ENCODE data around the gene RPL15.

- TF ChIP-seq, protein P1, sequence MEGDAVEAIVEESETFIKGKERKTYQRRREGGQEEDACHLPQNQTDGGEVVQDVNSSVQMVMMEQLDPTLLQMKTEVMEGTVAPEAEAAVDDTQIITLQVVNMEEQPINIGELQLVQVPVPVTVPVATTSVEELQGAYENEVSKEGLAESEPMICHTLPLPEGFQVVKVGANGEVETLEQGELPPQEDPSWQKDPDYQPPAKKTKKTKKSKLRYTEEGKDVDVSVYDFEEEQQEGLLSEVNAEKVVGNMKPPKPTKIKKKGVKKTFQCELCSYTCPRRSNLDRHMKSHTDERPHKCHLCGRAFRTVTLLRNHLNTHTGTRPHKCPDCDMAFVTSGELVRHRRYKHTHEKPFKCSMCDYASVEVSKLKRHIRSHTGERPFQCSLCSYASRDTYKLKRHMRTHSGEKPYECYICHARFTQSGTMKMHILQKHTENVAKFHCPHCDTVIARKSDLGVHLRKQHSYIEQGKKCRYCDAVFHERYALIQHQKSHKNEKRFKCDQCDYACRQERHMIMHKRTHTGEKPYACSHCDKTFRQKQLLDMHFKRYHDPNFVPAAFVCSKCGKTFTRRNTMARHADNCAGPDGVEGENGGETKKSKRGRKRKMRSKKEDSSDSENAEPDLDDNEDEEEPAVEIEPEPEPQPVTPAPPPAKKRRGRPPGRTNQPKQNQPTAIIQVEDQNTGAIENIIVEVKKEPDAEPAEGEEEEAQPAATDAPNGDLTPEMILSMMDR (CRISPR knock-in tag; IDR thresholded peaks at IDR 0.05), result peak; percentile 30
- TF ChIP-seq RAD21 (CRISPR knock-in tag; IDR thresholded peaks at IDR 0.05) (no peak), ZNF441 (CRISPR knock-in tag; IDR thresholded peaks at IDR 0.05; ENCODE audit: borderline replicate concordance) (no peak), ZBTB21 (CRISPR knock-in tag; IDR thresholded peaks at IDR 0.05) (no peak), HNF4G (IDR thresholded peaks at IDR 0.05; ENCODE audit: borderline replicate concordance, low read depth, low read length) (no peak), HNF4G (CRISPR knock-in tag; IDR thresholded peaks at IDR 0.05; ENCODE audit: borderline replicate concordance, low read depth) (no peak), JUNB (CRISPR knock-in tag; IDR thresholded peaks at IDR 0.05; ENCODE audit: borderline replicate concordance) (no peak), POLR2A (IDR thresholded peaks at IDR 0.05; ENCODE audit: insufficient read depth in 1 of 2, low read depth in 2 of 2, low read length in 2 of 2) (no peak), NFYB (CRISPR knock-in tag; IDR thresholded peaks at IDR 0.05) (no peak), AKAP8 (CRISPR knock-in tag; IDR thresholded peaks at IDR 0.05) (no peak), ZNF589 (CRISPR knock-in tag; conservative IDR thresholded peaks at IDR 0.05) (no peak), RERE (CRISPR knock-in tag; IDR thresholded peaks at IDR 0.05; ENCODE audit: low read depth) (no peak), ZNF569 (CRISPR knock-in tag; IDR thresholded peaks at IDR 0.05; ENCODE audit: borderline replicate concordance) (no peak), NR1H2 (CRISPR knock-in tag; IDR thresholded peaks at IDR 0.05; ENCODE audit: borderline replicate concordance, low read depth) (no peak)
- TF ChIP-seq, protein P2, sequence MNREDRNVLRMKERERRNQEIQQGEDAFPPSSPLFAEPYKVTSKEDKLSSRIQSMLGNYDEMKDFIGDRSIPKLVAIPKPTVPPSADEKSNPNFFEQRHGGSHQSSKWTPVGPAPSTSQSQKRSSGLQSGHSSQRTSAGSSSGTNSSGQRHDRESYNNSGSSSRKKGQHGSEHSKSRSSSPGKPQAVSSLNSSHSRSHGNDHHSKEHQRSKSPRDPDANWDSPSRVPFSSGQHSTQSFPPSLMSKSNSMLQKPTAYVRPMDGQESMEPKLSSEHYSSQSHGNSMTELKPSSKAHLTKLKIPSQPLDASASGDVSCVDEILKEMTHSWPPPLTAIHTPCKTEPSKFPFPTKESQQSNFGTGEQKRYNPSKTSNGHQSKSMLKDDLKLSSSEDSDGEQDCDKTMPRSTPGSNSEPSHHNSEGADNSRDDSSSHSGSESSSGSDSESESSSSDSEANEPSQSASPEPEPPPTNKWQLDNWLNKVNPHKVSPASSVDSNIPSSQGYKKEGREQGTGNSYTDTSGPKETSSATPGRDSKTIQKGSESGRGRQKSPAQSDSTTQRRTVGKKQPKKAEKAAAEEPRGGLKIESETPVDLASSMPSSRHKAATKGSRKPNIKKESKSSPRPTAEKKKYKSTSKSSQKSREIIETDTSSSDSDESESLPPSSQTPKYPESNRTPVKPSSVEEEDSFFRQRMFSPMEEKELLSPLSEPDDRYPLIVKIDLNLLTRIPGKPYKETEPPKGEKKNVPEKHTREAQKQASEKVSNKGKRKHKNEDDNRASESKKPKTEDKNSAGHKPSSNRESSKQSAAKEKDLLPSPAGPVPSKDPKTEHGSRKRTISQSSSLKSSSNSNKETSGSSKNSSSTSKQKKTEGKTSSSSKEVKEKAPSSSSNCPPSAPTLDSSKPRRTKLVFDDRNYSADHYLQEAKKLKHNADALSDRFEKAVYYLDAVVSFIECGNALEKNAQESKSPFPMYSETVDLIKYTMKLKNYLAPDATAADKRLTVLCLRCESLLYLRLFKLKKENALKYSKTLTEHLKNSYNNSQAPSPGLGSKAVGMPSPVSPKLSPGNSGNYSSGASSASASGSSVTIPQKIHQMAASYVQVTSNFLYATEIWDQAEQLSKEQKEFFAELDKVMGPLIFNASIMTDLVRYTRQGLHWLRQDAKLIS (CRISPR knock-in tag; IDR thresholded peaks at IDR 0.05), result no peak
Measured at GRCh38 chr3:23926736-23927135, 9.8 kb downstream of the RPL15 start.
